HG02610 (cell line): ENCODE measurements around the gene TAL2.
"Not testable (repeated sequence)": the region's sequence is repeated elsewhere in the genome, so short reads cannot be mapped to it uniquely, and the experiment has no call there.

ENCODE experiments used
- ATAC-seq: cut with Tn5 transposase; IDR thresholded peaks from one replicate; pipeline ENCODE4 v1.9.1; 2021; ENCODE audit warnings: mild to moderate bottlenecking, moderate library complexity; ENCODE audit not compliant: unreplicated experiment

TAL2 gene

GRCh38 chr9:105703638-105704037, 41.4 kb downstream of the TAL2 start:
- ATAC-seq, result not testable (repeated sequence)

GRCh38 chr9:105706156-105706555, 43.9 kb downstream of the TAL2 start:
- no peak for ATAC-seq

- peak; percentile 59 for ATAC-seq
Measured at GRCh38 chr9:105708405-105708804, 46.1 kb downstream of the TAL2 start.

- no peak for ATAC-seq
Measured at GRCh38 chr9:105710638-105711037, 48.4 kb downstream of the TAL2 start.

GRCh38 chr9:105711867-105712266, 49.6 kb downstream of the TAL2 start:
- ATAC-seq, result no peak

GRCh38 chr9:105712297-105712696, 50.0 kb downstream of the TAL2 start:
- no peak for ATAC-seq
